Posterior vena cava (tissue), 2 donors: ENCODE measurements around the gene ABCA8. TPM values are rescaled to one million over a fixed set of nuclear protein-coding genes. Genes with fewer than 3 reads are reported as not detected.

Experiments used
- DNase-seq: peaks from one replicate; pipeline ENCODE4 v3.0.0-alpha.2; 2020; ENCODE audit warnings: low spot score
- intact Hi-C, 2 donors: fragments of 100-400 bp; cut with DNase I; formaldehyde crosslinking; loops; one replicate each; pipeline versions ENCODE4 v1.14.1 to v1.14.2; 2022 to 2023
- total RNA-seq, 2 donors: library from RNA; stranded (reverse); fragmentation: NEBNext Ultra II Directional; extraction: Animal tissue kit (Norgen Biotek cat#: 25700); gene quantifications; one replicate each; pipeline ENCODE4 v1.2.1, GENCODE V29; 2021
- donor health status: DM: yes; HTN: yes; CAD: no.
- donor health status: DM: yes; HTN: yes; CAD: no.

ABCA8 gene
- total RNA-seq, 2 donors from 2014 or later, result 70.7 to 78.7 TPM

DNA sequence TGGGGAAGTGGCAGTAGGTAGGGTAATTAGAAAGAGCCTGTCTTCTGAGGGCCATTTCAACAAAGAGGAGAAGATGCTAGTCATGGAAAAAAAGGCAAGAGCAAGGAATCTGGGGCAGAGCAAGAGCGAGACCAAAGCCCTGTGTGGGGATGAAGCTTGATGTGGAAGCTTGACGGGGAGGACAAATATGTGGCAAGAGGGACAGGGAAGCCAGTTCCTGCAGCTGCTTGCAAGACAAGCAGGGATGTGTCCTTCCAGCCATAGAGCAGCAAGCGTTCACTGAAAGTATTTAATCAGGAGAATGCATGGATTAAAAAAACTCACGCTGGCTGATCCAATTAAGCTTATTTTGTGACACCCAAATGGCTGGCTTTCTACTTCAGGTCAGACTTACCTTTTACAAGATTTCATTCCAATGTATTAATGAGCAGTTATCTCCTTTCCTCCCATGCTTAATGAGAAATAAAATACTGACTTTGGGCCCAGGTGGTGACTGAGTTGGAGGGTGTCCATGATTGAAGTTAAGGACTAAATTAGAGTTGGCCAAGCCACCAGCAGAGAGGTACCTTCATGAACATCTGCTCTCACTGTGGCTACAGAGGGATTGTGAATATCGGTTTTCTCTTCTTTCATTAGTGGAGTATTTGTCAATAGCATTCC lies 76.8 kb downstream of the ABCA8 start:
- DNase-seq, result no peak
- intact Hi-C loops, result no loop called here

DNA sequence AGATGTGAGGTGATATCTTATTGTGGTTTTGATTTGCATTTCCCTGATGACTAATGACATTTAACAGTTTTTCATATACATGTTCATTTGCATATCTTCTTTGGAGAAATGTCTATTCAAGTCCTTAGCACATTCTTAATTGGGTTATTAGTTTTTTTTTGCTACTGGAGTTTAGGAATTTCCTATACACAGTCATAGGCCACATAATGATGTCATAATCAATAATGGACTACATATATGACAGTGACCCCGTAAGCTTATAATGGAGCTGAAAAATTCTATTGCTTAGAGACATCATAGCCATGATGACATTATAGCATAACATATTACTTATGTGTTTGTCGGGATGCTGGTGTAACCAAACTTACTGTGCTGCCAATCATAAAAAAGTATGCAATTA lies 83.7 kb downstream of the ABCA8 start:
- intact Hi-C loops, result no loop called here
- no peak for DNase-seq

DNA sequence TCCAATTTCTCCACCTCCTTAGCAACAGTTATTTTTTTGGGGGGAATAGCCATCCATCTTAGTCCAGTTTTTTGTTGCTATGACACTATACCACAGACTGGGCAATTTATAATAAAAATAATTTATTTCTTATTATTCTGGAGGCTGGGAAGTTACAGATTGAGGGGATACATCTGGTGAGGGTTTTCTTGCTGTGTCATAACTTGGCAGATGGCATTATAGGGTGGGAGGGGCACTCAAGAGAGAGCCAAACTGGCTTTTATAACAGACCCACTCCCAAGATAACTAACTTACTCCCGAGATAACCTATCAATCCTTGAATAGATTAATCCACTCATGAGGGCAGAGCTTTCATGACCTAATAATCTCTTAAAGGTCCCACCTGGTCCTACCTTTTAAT lies 84.2 kb downstream of the ABCA8 start:
- DNase-seq, result no peak
- intact Hi-C loops, result no loop called here

DNA sequence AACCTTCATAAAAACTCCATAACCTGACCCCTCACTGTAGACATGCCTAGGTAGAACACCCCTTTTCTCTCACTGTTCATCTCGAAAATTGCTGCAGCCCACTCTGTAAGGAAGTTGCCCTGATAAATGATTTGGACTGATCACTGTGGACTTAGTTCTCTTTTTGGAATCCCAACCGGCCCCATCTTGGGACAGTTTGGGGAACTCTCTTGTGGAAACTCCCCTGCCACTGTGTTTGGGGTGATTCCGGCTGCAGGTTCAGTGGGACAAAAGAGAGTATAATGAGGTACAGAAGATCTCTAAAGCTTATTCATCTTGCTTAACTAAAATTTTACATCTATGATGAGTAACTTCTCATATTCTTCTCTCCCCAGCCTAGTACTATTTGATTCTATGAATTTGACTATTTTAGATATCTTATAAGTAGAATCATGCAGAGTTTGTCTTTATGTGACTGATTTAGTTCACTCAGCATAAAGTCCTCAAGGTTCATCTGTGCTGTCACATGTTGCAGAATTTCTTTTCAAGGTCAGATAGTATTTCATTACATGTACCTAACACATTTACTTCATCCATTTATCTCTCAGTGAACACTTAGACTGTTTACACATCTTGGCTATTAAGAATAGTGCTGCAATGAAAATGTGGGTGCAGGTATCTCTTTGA lies 84.9 kb downstream of the ABCA8 start:
- intact Hi-C loops, result no loop called here
- DNase-seq, result no peak

DNA sequence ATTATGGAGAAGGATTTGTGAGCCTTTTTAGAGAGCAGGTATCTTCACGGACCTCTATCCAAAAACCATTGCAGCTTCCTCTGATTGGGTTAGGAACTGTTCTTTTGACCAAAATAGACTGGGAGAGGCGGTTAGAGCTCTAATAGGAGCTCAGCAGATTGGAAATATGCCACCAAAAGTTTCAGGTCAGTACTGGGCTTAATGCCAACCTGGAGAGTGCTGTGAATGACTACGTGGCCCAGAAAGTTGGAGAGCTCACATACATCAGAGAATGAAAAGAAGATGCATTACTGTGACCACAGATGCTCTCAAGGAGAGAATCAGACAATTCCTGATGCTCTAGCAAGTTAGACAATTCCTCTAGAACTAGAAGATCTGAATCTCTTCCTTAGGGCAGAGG lies 86.5 kb downstream of the ABCA8 start:
- intact Hi-C loops, result no loop called here
- no peak for DNase-seq

DNA sequence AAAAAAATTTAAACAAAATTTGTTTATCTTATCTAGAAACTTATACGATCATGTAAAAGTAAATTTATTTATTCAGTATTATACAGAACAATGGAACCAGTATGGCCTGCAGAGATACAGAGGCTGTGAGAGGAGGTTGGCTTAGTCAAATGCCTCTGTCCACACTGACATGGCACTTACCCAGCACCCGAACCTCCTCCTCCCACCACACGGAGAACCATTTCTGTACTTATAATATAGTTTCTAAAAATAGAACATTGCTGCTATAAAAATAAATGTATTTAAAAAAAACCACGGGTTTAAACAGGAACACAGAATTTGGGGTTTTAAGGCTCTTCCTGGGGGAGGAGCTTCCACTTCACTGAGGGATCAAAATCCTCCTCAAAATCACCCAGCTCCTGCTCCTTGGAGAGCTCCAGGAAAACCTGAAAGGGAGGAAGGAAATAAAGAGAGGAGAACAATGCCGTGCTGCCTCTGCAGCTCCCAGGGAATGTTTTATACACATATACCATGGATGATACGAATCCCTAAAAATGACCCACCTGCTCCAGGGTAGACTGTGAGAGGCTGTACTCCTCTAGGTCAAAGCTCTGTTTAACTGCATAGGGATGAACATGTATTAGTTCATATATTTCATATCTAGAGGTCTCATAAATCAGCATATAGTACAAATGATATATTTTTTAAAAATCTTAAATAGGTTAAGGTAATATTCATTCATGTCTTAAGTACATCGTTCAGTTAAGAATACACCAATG lies 87.3 kb downstream of the ABCA8 start:
- intact Hi-C loops, result no loop called here
- DNase-seq, result no peak

DNA sequence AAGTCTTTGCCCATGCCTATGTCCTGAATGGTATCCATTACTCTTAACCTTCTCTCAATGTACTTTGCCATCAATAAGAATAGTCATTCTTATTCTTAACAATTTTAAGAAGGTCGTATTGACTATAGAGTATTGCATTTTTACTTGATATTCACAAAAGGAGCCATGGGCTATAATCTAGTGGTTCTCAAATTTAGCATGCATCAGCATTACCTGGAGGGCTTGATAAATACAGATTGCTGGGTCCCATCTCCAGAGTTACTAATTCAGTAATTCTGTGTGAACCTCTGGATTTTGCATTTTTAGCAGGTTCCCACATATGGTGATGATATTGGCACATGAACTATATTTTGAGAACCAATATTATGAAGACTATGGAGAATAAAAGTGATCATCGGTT lies 89.6 kb downstream of the ABCA8 start:
- DNase-seq, result no peak

DNA sequence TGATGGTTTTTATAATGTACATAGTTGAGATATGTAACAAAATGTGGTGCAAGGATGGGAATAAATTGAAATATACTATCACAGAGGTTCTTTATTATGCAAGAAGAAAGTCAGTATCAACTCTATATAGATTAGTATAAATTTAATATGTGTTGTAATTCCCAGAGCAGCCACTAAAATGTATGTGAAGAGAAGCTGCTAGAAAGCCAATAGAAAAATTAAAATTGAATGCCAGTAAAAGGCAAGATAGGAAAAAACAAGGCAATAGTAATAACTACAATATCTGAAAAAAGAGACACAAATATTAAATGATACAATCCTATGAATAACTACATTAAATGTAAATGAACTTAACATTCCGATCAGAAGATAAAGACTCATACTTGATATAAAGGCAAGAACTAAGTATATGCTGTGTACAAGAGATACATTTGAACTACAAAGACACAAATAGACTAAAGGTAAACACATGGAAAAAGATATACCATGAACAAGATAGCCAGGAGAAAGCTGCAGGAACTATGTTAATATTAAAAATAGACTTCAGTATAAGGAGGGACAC lies 92.0 kb downstream of the ABCA8 start:
- intact Hi-C loops, result no loop called here
- DNase-seq, result no peak

More for the DNA sequence above, 89.6 kb downstream of the ABCA8 start:
- intact Hi-C loops, result no loop called here

DNA sequence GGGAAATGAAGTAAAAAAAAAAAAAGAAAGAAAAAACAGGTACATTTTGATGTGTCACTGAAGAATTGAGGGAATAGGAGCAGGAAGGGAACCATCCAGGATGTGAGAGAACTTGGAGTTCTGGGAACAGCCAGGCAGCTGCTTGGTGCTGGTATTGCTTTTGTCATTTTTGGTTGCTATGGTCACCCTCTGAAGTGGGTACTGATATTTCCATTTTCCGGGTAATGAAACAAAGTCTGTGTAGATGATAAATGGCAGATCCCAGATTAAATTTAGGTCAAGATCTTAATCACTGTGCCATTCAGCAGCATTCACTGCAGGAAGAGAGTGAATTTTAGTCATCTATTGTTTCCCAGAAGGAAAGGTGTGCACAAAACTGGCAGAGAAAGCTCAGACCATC lies 93.6 kb downstream of the ABCA8 start:
- intact Hi-C loops, result no loop called here
- no peak for DNase-seq

DNA sequence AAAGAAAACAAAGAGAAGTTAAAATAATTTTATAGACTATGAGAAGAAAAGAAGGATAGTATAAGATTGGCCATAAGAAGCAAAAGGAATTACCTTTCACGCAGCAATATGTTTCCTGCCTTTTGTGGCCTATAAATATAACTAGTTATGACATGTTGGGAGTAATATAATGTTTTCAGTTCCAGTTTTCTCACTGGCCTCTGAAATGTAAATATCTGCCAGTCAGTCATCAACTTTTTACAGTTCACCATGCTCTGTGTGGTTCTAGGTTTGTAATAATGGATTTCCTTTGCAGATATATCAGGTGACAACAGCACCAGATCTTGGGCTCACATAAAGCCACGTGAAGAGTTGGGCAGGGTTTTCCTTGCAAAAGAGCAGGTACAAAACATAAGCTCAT lies 94.3 kb downstream of the ABCA8 start:
- intact Hi-C loops, result no loop called here
- no peak for DNase-seq

DNA sequence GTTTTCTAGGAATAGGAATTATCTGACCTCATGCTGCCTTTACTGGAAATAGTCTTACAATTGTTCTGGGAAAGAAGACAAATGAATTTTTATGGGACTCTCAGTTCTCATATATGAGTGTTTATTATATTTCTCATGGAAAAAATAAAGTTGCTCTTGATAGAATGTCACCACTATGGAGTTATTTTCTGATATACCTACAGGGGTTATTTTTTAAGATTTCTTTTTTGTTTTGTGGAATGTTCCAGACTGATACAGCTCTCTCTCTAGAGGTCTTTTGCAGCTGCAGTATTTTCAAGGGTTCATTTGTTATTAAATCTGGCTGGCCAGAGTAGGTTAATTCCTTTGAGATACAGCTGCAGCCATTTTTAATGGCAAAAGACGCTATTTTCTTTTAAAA lies 100.7 kb downstream of the ABCA8 start:
- intact Hi-C loops, result no loop called here
- no peak for DNase-seq

DNA sequence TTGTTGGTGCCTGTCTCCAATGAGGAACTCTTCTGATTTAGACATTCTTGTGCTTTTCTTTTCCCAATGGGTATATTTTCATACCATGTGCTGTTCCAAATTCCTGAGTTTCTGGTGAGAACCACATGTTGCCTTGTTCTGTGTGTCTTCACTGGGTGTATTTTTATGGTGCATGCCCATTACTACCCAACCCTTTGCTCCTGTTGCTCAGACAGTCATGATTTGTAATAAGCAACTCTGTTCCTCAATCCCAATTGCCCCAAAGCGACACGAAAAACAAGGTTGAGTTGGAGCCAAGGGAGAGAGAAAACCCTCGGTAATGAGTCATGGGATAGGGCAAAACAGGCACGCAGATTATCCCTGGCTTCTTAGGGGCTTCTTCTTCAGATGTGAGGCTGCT lies 101.8 kb downstream of the ABCA8 start:
- DNase-seq, result no peak
- intact Hi-C loops, result no loop called here

DNA sequence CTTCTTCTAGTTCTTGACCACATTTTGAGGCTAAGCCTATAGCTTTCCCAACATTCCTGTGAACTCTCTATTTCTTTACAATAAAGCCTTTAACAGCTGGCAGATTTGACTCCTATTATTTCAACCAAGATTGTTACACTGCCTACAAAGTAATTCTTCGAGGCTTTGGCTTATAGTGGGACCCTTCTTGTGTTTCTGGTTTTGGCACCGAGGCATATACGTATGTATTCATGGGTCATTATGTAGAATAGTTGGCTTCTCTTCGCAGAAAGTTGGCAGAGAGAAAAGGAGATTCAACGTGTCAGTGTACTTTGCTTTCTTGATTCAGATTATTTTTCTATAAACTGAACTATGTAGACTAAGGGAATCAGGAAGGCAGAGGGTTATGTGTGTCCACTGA lies 102.2 kb downstream of the ABCA8 start:
- intact Hi-C loops, result no loop called here
- DNase-seq, result no peak

DNA sequence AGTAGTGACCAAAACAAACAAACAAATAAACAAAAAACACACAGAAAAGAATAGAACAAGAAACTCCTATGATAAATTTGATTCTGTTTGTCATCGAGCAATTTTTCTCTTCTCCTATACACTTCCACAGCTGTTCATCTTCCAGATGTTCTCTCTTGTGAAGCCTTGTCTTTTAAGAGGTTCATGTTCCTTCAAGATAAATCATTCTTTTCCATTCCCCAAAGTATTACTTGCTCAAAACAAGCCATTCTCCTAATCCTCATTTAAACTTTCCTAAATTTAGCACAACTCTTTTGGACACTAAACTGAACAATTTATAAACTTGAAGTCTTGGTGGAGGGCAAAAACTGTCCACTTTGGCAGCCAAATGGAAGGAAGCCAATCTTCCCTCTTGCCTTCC lies 103.3 kb downstream of the ABCA8 start:
- no peak for DNase-seq
- intact Hi-C loops, result no loop called here

DNA sequence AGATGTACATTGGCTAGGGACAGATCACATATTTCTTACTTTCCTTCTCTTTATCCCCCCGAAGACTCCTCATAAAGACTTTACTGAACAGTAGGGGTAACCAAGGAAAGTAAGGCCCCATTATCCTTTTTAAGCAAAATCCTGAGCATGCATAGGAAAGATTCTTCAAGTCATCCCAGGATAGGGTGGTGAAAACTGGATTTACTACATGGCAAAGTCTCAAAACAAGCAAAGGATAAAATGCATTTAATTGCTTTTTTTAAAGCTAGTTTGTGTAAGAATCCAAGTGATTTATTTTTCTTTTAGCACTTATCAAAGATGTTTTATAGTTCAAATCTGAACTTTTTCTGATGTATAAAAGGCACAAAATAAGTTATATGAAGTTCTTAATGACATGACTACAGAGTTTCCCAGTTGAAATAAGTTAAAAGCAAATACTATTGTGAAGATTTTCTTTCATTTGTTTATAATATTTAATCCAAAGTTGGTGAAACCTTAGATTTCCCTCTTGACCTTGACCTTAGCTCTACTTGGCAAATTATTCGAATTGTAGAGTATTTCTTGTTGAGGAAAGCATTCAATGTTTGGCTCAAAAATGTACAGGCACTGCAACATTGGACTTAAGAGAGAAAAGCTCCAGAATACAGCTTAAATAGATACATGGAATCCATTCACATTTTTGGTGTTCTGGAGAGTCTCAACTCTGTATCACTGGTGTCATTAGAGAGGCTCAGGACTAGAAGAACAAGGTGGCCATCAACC lies 104.3 kb downstream of the ABCA8 start:
- DNase-seq, result no peak
- intact Hi-C loops, result no loop called here

DNA sequence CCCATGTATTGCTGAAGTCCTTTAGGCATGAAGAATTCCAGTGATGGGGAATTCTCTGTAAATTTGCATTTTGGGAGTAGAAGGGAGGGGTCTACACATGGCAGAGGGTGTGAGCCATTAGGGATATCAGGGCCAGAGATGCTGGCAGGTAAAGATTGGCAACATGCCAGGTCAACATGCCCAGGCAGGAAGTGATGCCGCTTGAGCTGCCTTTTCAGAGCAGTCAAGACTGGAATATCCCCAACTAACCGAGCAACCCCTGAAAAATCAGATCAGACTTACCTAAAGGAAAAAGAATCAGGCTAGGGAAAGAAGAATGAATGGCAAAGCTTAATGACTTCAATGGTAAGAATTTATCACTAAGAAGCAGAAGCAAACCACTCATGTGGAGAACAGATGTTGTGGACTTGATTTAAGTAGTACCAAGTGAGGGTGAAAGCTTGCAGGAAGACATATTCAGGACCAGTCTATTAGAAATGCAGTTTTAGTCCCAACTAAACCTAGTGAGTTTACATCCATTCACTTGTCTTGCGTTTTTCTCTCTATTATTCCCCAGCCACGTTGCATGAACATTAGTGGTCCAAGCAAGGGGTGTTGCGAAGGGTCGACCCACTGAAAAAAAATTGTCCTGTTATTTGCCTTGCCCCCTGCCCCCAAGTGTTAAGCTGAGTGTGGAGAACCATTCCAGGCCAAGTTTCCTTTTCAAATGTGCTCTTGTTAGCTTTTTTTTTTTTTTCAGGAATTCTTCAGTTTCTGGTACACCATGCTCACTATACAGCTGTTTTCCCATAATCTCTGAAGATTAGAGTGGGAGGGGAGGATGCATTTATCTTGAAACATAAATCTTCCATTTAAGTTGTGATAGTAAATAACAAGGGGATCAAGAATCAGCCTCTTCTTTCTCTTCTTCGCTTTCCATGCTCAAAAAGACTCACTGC lies 105.2 kb downstream of the ABCA8 start:
- no peak for DNase-seq
- intact Hi-C loops, result no loop called here

DNA sequence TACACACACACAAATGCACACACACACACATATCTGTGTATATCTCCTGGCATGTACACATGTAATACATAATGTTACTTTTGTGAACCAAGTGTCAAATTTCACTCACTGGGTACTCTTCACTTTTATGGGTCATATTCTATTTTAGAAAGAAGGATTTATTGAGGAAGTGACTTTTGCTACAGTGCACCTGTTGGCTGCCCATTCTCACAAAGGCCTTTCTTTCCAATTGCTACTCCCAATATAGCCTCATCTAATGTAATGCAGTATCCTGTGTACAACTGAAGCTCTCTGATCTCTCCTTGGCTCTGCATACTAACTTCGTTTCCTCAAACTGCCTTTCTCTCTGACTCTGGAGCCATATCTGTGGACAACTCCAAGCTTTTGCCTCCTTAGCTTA lies 107.5 kb downstream of the ABCA8 start:
- intact Hi-C loops, result no loop called here
- no peak for DNase-seq

DNA sequence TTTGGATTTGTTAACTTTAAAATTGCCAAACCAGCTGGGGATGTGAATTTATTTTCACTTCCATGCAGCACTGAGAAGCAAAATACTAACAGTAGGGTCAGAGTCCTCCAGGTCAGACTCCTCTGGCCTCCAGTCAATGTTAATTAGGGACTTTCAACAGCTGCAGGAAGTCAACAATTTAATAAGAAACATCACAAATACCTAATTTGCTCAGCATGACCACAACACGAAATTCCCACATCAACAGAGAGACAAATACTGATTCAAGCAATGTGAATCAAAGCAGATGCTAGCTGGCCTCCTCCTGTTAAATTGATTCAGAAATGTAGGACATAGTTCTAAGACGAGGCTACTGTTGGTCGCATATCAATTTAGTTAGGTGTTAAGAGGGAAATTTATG lies 111.7 kb downstream of the ABCA8 start:
- no peak for DNase-seq
- intact Hi-C loops, result no loop called here

DNA sequence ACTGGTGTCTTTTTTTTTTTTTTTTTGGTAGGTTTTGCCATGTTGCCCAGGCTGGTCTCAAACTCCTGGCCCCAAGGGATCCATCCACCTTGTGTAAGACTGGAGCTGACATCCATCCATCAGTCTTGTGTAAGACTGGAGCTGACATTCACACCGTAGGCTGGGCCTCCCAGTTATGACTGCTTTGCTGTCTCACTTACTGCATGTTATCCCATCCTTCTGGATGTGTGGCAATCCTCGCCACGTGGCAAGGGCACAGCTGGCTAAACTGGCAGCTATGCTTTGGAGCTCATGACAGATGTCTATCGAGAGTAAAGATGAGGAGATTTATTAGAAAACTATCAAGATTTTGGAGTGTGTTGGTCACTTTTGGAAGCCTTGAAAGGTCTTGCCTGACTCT lies 115.1 kb downstream of the ABCA8 start:
- intact Hi-C loops, result no loop called here
- no peak for DNase-seq
